Endothelial cell (in vitro differentiated cells): ENCODE data around the gene LIPG. TPM values are rescaled to one million over a fixed set of nuclear protein-coding genes. Genes with fewer than 3 reads are reported as not detected.
A peak's percentile ranks its signal among the peaks of the same experiment; 100 is the strongest.

Experiments used
- DNase-seq: peaks from one replicate; pipeline ENCODE4 v3.0.0; 2021; ENCODE audit warnings: low spot score
- H3K27ac Mint-ChIP-seq: one replicate; pipeline ENCODE4 v1.8.0; 2021; ENCODE audit warnings: mixed read lengths, inconsistent platforms; ENCODE audit not compliant: unreplicated experiment
- H3K27me3 Mint-ChIP-seq: one replicate; pipeline ENCODE4 v1.8.0; 2021; ENCODE audit warnings: mild to moderate bottlenecking, moderate library complexity, mixed read lengths, inconsistent platforms; ENCODE audit not compliant: unreplicated experiment
- H3K36me3 Mint-ChIP-seq: one replicate; pipeline ENCODE4 v1.8.0; 2021; ENCODE audit warnings: mild to moderate bottlenecking, low read depth, mixed read lengths, inconsistent platforms; ENCODE audit not compliant: unreplicated experiment
- H3K4me1 Mint-ChIP-seq: one replicate; pipeline ENCODE4 v1.8.0; 2021; ENCODE audit warnings: mild to moderate bottlenecking, mixed read lengths, inconsistent platforms; ENCODE audit not compliant: unreplicated experiment
- H3K4me3 Mint-ChIP-seq: one replicate; pipeline ENCODE4 v1.8.0; 2021; ENCODE audit warnings: mild to moderate bottlenecking, mixed read lengths, inconsistent platforms; ENCODE audit not compliant: unreplicated experiment
- H3K9me3 Mint-ChIP-seq: one replicate; pipeline ENCODE4 v1.8.0; 2021; ENCODE audit warnings: mixed read lengths, inconsistent platforms; ENCODE audit not compliant: unreplicated experiment
- total RNA-seq: library from RNA; stranded (reverse); fragmentation: NEBNext Ultra II Directional; extraction: Animal tissue kit (Norgen Biotek cat#: 25700); gene quantifications from one replicate; pipeline ENCODE4 v1.2.1, GENCODE V29; 2021; ENCODE audit not compliant: unreplicated experiment
- TF ChIP-seq, protein P1 (sequence below): fragments of 200-600 bp; sonication (generic); IDR thresholded peaks from one replicate; pipeline ENCODE4 v1.5.0; 2021; ENCODE audit warnings: antibody characterized with exemption; ENCODE audit not compliant: unreplicated experiment

The LIPG gene
- total RNA-seq, 1 donor from 2014 or later, result 19.6 TPM

GRCh38 chr18:49628119-49628518 is 66.3 kb downstream of the LIPG start:
- peaks cover 7% of the 10 kb centered on the region for H3K27me3 Mint-ChIP-seq
- no peaks in the 10 kb centered on the region for H3K9me3 Mint-ChIP-seq
- peaks cover 13% of the 10 kb centered on the region for H3K4me1 Mint-ChIP-seq
- H3K36me3 Mint-ChIP-seq, result no peaks in the 10 kb centered on the region
- DNase-seq, result no peak
- no peak overlapping the region for H3K27ac Mint-ChIP-seq
- no peak overlapping the region for H3K4me3 Mint-ChIP-seq
- TF ChIP-seq, protein P1, sequence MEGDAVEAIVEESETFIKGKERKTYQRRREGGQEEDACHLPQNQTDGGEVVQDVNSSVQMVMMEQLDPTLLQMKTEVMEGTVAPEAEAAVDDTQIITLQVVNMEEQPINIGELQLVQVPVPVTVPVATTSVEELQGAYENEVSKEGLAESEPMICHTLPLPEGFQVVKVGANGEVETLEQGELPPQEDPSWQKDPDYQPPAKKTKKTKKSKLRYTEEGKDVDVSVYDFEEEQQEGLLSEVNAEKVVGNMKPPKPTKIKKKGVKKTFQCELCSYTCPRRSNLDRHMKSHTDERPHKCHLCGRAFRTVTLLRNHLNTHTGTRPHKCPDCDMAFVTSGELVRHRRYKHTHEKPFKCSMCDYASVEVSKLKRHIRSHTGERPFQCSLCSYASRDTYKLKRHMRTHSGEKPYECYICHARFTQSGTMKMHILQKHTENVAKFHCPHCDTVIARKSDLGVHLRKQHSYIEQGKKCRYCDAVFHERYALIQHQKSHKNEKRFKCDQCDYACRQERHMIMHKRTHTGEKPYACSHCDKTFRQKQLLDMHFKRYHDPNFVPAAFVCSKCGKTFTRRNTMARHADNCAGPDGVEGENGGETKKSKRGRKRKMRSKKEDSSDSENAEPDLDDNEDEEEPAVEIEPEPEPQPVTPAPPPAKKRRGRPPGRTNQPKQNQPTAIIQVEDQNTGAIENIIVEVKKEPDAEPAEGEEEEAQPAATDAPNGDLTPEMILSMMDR, result no peak

DNA sequence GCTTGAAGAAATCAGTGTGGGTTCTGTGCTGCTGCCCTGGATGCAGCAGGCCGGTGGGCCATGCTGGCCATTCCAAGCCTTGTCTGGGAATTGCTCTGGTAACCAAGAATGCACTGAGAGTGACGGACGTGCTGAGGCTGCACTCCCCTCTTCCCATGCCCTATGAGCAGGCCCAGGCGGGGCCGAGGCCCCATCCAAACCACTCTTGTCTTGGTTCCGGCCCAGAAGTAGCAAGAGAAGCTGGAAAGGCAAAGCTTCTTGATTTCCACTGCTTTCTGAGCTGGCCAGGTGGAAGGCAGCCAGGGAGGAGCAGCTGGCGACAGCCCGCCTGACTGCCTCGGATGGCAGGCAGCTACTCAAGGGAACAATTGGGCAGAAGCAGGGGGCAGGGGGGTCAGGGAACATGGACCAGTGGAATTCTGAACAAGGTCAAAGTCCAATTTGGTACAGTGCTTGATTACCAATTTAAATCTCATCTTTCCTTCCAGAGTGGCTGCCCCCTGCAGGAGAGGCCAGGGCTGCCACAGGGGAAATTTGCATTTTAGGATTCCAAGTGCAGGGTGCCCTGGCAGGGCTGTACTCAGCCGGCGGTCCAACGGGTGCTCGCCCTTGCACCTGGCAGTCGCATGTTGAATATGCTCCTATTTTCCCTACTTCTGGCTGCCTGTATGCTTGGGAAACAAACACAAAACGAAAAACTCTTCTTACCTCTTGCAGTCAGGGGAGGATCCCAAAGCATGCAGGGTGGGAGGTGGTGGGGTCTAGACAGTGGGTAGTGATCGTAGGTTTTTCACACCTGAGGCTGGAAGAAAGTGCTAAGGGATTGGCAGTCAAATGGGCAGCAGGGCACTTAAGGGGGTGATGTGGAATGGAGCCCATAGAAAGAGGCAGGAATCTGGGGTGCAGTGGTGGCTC is 67.3 kb downstream of the LIPG start:
- Mint-ChIP-seq H3K27ac (no peak overlapping the region), H3K27me3 (peaks cover 8% of the 10 kb centered on the region), H3K4me1 (peaks cover 13% of the 10 kb centered on the region), H3K9me3 (no peaks in the 10 kb centered on the region), H3K36me3 (no peaks in the 10 kb centered on the region), H3K4me3 (no peak overlapping the region)
- TF ChIP-seq, protein P1, result peak; percentile 24
- no peak for DNase-seq

DNA sequence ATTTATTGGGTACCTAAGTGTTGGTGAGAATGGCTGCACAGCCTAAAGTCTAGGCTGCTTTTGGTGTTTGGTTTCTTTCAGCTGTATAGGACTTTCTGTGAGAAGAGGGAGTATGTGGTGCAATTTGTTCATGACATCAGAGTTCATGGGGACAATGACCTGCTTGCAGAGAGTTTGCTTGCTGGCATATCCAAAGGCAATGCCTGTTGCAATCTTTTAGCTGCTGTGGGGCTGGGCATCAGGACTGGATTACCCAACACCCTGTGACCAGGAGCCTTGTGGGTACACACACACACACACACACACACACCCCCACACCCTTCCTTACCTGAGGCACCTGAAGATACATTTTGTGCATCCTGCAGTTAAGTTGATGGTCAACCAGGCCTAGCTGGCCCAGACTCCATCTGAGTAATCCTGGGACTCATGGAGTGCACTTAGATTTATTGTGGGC is 68.4 kb downstream of the LIPG start:
- H3K36me3 Mint-ChIP-seq, result no peaks in the 10 kb centered on the region
- no peak for DNase-seq
- no peak overlapping the region for H3K4me3 Mint-ChIP-seq
- peaks cover 8% of the 10 kb centered on the region for H3K27me3 Mint-ChIP-seq
- H3K4me1 Mint-ChIP-seq, result peaks cover 13% of the 10 kb centered on the region
- H3K9me3 Mint-ChIP-seq, result no peaks in the 10 kb centered on the region
- TF ChIP-seq, protein P1, result no peak
- no peak overlapping the region for H3K27ac Mint-ChIP-seq

DNA sequence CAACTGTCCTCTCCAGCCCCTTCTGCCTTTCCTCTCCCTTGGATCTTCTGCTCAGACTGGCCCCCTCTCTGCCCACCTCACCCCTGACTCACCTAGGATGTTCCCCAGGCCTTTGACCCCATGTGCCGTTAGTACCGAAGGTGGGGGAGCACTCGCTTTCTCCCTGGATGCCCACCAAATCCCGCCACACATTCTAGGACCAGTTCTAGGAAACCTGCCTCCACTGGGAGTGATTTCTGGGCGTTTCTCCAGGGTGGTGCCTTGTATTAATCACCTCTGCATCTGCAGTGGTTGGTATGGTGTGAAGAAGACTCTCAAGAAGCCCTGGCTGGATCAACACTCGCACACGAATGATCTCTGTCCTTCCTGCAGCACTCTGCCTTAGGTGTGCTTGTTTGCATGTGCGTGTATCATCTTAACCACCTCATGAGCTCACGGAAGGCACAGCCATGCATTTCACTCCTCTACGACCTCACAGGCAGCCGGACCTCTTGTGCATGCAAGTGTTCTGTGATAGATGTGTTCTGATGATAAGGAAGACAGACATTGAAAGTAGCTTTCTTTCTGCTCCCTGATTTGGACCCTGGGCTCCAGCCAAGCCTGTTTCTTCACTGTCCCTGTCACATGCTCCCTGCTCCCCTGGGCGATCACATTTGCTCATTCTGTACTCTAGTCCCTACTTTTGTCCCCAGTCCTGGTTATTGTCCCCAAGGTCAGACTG is 69.4 kb downstream of the LIPG start:
- Mint-ChIP-seq H3K27me3 (peaks cover 8% of the 10 kb centered on the region), H3K9me3 (no peaks in the 10 kb centered on the region), H3K36me3 (no peaks in the 10 kb centered on the region), H3K4me1 (peaks cover 11% of the 10 kb centered on the region), H3K27ac (no peak overlapping the region), H3K4me3 (no peak overlapping the region)
- TF ChIP-seq, protein P1, result no peak
- DNase-seq, result no peak
